GM06990 (cell line): Measurements from ENCODE around the gene BAHCC1.

Source experiments
- DNase-seq: peaks from one replicate; pipeline ENCODE4 v3.0.0-alpha.2; 2011; ENCODE audit not compliant: insufficient read length; ENCODE audit errors: extremely low read depth
- H3K27me3 ChIP-seq: replicated peaks from 2 replicates; pipeline ENCODE4 v1.6.0; 2011; ENCODE audit warnings: low read length; ENCODE audit not compliant: control insufficient read depth, insufficient read depth
- H3K36me3 ChIP-seq: 2 replicates; pipeline ENCODE4 v1.5.1; 2011; ENCODE audit warnings: low read length; ENCODE audit not compliant: control insufficient read depth, insufficient read depth
- H3K4me3 ChIP-seq: replicated peaks from 2 replicates; pipeline ENCODE4 v1.5.1; 2011; ENCODE audit warnings: low read depth, mild to moderate bottlenecking, control low read depth, low read length
- TF ChIP-seq, protein P1 (sequence below): IDR thresholded peaks from 2 replicates; pipeline ENCODE4 v1.5.1; 2011; ENCODE audit warnings: low read length, control low read depth, mild to moderate bottlenecking, inconsistent platforms; ENCODE audit not compliant: insufficient read depth, poor library complexity, severe bottlenecking

The BAHCC1 gene

GRCh38 chr17:81385320-81386111, 9.7 kb upstream of the BAHCC1 start:
- TF ChIP-seq, protein P1, sequence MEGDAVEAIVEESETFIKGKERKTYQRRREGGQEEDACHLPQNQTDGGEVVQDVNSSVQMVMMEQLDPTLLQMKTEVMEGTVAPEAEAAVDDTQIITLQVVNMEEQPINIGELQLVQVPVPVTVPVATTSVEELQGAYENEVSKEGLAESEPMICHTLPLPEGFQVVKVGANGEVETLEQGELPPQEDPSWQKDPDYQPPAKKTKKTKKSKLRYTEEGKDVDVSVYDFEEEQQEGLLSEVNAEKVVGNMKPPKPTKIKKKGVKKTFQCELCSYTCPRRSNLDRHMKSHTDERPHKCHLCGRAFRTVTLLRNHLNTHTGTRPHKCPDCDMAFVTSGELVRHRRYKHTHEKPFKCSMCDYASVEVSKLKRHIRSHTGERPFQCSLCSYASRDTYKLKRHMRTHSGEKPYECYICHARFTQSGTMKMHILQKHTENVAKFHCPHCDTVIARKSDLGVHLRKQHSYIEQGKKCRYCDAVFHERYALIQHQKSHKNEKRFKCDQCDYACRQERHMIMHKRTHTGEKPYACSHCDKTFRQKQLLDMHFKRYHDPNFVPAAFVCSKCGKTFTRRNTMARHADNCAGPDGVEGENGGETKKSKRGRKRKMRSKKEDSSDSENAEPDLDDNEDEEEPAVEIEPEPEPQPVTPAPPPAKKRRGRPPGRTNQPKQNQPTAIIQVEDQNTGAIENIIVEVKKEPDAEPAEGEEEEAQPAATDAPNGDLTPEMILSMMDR = no peak
- Histone ChIP-seq H3K4me3 (no peak overlapping the region), H3K27me3 (no peaks in the 10 kb centered on the region; the same call in 1 of the 2 replicates), H3K36me3 (no peaks in the 10 kb centered on the region)
- DNase-seq = no peak

DNA sequence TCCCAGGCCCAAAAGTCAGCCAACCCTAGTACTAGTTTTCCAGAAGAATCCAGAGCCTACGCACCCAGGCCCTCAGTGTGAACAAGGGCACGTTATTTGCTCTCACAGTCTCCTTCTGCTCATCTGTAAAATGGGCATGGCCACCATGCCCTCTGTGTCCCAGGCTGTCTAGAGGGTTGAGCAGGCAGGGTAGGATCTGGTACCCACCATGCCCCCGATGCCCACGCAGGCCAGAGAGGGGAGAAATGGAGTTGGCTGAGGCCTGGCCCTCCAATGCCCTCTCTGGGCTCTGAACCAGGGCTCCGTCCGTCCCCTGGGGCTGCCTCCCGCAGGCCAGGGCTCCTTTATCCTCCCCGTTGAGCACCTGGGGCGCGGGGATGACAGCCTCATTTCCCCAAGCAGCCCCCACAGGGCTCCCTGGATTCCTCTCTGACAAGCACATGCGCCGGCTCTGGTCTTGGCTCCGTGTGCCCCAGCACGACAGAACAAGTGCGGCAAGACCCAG, 9.1 kb upstream of the BAHCC1 start:
- H3K4me3 ChIP-seq = no peak overlapping the region; the same call in 1 of the 2 replicates
- H3K36me3 ChIP-seq = no peaks in the 10 kb centered on the region
- TF ChIP-seq, protein P1 = no peak
- no peaks in the 10 kb centered on the region; the same call in 1 of the 2 replicates for H3K27me3 ChIP-seq
- DNase-seq = no peak

DNA sequence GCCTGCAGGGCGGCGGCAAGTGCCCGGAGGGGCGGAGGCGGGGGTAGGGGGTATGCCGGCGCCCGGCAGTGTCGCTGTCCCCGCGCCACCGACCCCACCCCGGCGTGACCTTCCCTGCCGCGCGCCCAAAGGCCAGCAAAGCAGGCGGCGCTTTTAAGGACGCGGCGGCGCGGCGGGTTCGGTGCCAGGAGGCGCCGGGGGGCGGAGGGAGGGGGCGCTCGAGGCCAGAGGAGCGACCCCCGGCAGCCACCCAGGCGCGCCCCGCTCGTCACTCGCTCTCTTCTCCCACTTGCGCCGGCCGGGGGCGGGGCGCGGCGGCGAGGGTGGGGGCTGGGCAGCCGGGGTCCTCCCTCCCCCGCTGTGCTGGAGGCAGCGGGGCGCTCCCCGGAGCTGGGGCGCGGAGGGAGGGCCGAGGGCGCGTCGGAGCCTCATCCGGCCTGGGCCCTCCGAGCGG, 8.6 kb upstream of the BAHCC1 start:
- DNase-seq = no peak

GRCh38 chr17:81387100-81388090, 7.9 kb upstream of the BAHCC1 start:
- H3K36me3 ChIP-seq = 0 out of 2 replicates have a peak, but pooled peaks cover 1% of the 10 kb centered on the region
- DNase-seq = no peak
- TF ChIP-seq, protein P1 = no peak
- no peaks in the 10 kb centered on the region; the same call in 1 of the 2 replicates for H3K27me3 ChIP-seq
- H3K4me3 ChIP-seq = peak overlapping the region; percentile 68

More for the DNA sequence above, 8.6 kb upstream of the BAHCC1 start:
- peak overlapping the region; percentile 68 for H3K4me3 ChIP-seq
- TF ChIP-seq, protein P1 = no peak
- H3K36me3 ChIP-seq = 0 out of 2 replicates have a peak, but pooled peaks cover 1% of the 10 kb centered on the region
- no peaks in the 10 kb centered on the region; the same call in 1 of the 2 replicates for H3K27me3 ChIP-seq

GRCh38 chr17:81388091-81388611, 7.1 kb upstream of the BAHCC1 start:
- TF ChIP-seq, protein P1 = no peak
- H3K36me3 ChIP-seq = 0 out of 2 replicates have a peak, but pooled peaks cover 1% of the 10 kb centered on the region
- no peaks in the 10 kb centered on the region; the same call in 1 of the 2 replicates for H3K27me3 ChIP-seq
- no peak overlapping the region for H3K4me3 ChIP-seq
- DNase-seq = no peak
